ENCODE data around the gene TTI1.

DNA sequence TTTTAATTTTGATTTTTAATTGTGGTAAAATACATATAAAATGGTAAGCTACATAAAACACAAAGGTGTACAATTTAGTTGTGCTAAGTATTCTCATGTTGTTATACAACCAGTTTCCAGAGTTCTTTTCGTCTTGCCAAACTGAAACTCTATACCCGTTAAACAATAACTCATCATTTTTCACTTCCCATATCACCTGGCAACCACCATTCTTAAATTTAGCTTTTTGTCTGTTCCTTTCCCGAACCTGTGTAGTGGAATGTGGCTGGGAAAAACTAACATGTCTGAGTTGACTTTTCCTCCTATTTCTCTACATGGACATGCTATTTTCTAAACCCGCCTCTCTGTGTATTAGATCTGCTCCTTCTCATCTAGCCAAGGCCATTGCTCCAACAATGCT is 27.9 kb upstream of the TTI1 start:
- TF ChIP-seq SALL2 (tag by site-specific recombination; IDR thresholded peaks at IDR 0.05; ENCODE audit: borderline replicate concordance) (no peak), ZNF830 (tag by site-specific recombination; IDR thresholded peaks at IDR 0.05; ENCODE audit: low read depth) (no peak), ZNF701 (tag by site-specific recombination; IDR thresholded peaks at IDR 0.05) (no peak), CTCF (tag by site-specific recombination; IDR thresholded peaks at IDR 0.05) (no peak), ZNF791 (tag by site-specific recombination; IDR thresholded peaks at IDR 0.05) (no peak), ZNF639 (tag by site-specific recombination; IDR thresholded peaks at IDR 0.05) (no peak), ZNF133 (tag by site-specific recombination; IDR thresholded peaks at IDR 0.05) (no peak), YY1 (tag by site-specific recombination; IDR thresholded peaks at IDR 0.05) (no peak)

Measured in HEK293 (cell line).